Measurements from ENCODE around the gene TTC28.
"Not testable (repeated sequence)": the region's sequence is repeated elsewhere in the genome, so short reads cannot be mapped to it uniquely, and the experiment has no call there.

The TTC28 gene

GRCh38 chr22:28481725-28482124 lies 197.9 kb downstream of the TTC28 start:
- DNase-seq (ENCODE audit: low read depth), result no peak

GRCh38 chr22:28480000-28480715 lies 199.5 kb downstream of the TTC28 start:
- no peak for DNase-seq (ENCODE audit: low read depth)

- DNase-seq (ENCODE audit: low read depth), result no peak
Observed at GRCh38 chr22:28478564-28478963, 201.1 kb downstream of the TTC28 start.

GRCh38 chr22:28477556-28477955 lies 202.1 kb downstream of the TTC28 start:
- DNase-seq (ENCODE audit: low read depth), result no peak

- DNase-seq (ENCODE audit: low read depth), result no peak
Observed at GRCh38 chr22:28474330-28474729, 205.3 kb downstream of the TTC28 start.

GRCh38 chr22:28473258-28473657 lies 206.4 kb downstream of the TTC28 start:
- DNase-seq (ENCODE audit: low read depth), result no peak

- DNase-seq (ENCODE audit: low read depth), result not testable (repeated sequence)
Observed at GRCh38 chr22:28467055-28467454, 212.6 kb downstream of the TTC28 start.

GRCh38 chr22:28466399-28466798 lies 213.2 kb downstream of the TTC28 start:
- no peak for DNase-seq (ENCODE audit: low read depth)

- no peak for DNase-seq (ENCODE audit: low read depth)
Observed at GRCh38 chr22:28465841-28466240, 213.8 kb downstream of the TTC28 start.

GRCh38 chr22:28464127-28464526 lies 215.5 kb downstream of the TTC28 start:
- DNase-seq (ENCODE audit: low read depth), result no peak

GRCh38 chr22:28463408-28463807 lies 216.2 kb downstream of the TTC28 start:
- not testable (repeated sequence) for DNase-seq (ENCODE audit: low read depth)

GRCh38 chr22:28462901-28463300 lies 216.7 kb downstream of the TTC28 start:
- no peak for DNase-seq (ENCODE audit: low read depth)

GRCh38 chr22:28462041-28462440 lies 217.6 kb downstream of the TTC28 start:
- DNase-seq (ENCODE audit: low read depth), result no peak

GRCh38 chr22:28454431-28455064 lies 225.1 kb downstream of the TTC28 start:
- no peak for DNase-seq (ENCODE audit: low read depth)

GRCh38 chr22:28450109-28450508 lies 229.5 kb downstream of the TTC28 start:
- no peak for DNase-seq (ENCODE audit: low read depth)

GRCh38 chr22:28449041-28449440 lies 230.6 kb downstream of the TTC28 start:
- DNase-seq (ENCODE audit: low read depth), result no peak

GRCh38 chr22:28448625-28449024 lies 231.0 kb downstream of the TTC28 start:
- no peak for DNase-seq (ENCODE audit: low read depth)

GRCh38 chr22:28444659-28445058 lies 235.0 kb downstream of the TTC28 start:
- DNase-seq (ENCODE audit: low read depth), result no peak

- DNase-seq (ENCODE audit: low read depth), result no peak
Observed at GRCh38 chr22:28443526-28443876, 236.1 kb downstream of the TTC28 start.

GRCh38 chr22:28442711-28443525 lies 236.7 kb downstream of the TTC28 start:
- no peak for DNase-seq (ENCODE audit: low read depth)

- no peak for DNase-seq (ENCODE audit: low read depth)
Observed at GRCh38 chr22:28442264-28442710, 237.4 kb downstream of the TTC28 start.

- DNase-seq (ENCODE audit: low read depth), result no peak
Observed at GRCh38 chr22:28441720-28442263, 237.8 kb downstream of the TTC28 start.

Measured in non-pigmented ciliary epithelial cell (primary cell).